ENCODE results near the gene GPR45. TPM values are rescaled to one million over a fixed set of nuclear protein-coding genes. Genes with fewer than 3 reads are reported as not detected.

Gene GPR45
- total RNA-seq, 3 donors from 2014 or later, result not detected

- no peak for DNase-seq
- no peaks in the 10 kb centered on the region for H3K4me1 ChIP-seq (ENCODE audit: low read depth)
- H3K9me3 ChIP-seq, result no peaks in the 10 kb centered on the region
- no peak for TF ChIP-seq CTCF (IDR thresholded peaks at IDR 0.05)
- intact Hi-C loops (cut with DNase I, micrococcal nuclease), result no loop called here
- H3K36me3 ChIP-seq (ENCODE audit: low read depth), result no peaks in the 10 kb centered on the region
- no peak overlapping the region for H3K4me3 ChIP-seq
- ATAC-seq, result no peak
Observed at GRCh38 chr2:105290981-105291660, 49.6 kb downstream of the GPR45 start.

GRCh38 chr2:105291981-105292380 lies 50.4 kb downstream of the GPR45 start:
- ATAC-seq, result no peak
- Histone ChIP-seq H3K4me3 (no peak overlapping the region), H3K9me3 (no peaks in the 10 kb centered on the region), H3K36me3 (ENCODE audit: low read depth) (no peaks in the 10 kb centered on the region), H3K4me1 (ENCODE audit: low read depth) (no peaks in the 10 kb centered on the region)
- intact Hi-C loops (cut with DNase I, micrococcal nuclease), result no loop called here
- no peak for TF ChIP-seq CTCF (IDR thresholded peaks at IDR 0.05)
- no peak for DNase-seq

Other genes starting within 250 kb of the GPR45 start
- 10 to 100 TPM; 20.5 to 29.6 (median 22.6) TPM for gene MRPS9, start 203.7 kb upstream of the GPR45 start, total RNA-seq
- gene TGFBRAP1, start 88.0 kb downstream of the GPR45 start, total RNA-seq, result 10 to 100 TPM; 16.9 to 24.3 (median 20.9) TPM
- gene C2orf49, start 95.8 kb downstream of the GPR45 start, total RNA-seq, result 10 to 100 TPM; 11.0 to 21.0 (median 11.6) TPM
- gene FHL2, start 157.3 kb downstream of the GPR45 start, total RNA-seq, result 100 to 1,000 TPM; 109 to 132 (median 113) TPM